Gastrocnemius medialis (tissue), 4 donors: ENCODE data around the gene FBLN2.

Experiments used
- CTCF ChIP-seq, 5 experiments: fragments of 450-650 bp in 3 of 5; fragments of 200-600 bp in 2 of 5; sonication (generic) in 2 of 5; IDR thresholded peaks in 4 of 5; conservative IDR thresholded peaks in 1 of 5; 1 replicate in 4 of 5; 2 replicates in 1 of 5; pipeline ENCODE4 v1.5.1; 2016 to 2019; ENCODE audit warnings: antibody characterized with exemption in 5 of 5, mild to moderate bottlenecking in 3 of 5, moderate library complexity in 3 of 5
- POLR2A ChIP-seq, 2 donors: fragments of 450-650 bp; IDR thresholded peaks; one replicate each; pipeline ENCODE4 v1.6.1; 2017; ENCODE audit warnings: antibody characterized with exemption in 2 of 2, mild to moderate bottlenecking in 2 of 2, moderate library complexity in 2 of 2

DNA sequence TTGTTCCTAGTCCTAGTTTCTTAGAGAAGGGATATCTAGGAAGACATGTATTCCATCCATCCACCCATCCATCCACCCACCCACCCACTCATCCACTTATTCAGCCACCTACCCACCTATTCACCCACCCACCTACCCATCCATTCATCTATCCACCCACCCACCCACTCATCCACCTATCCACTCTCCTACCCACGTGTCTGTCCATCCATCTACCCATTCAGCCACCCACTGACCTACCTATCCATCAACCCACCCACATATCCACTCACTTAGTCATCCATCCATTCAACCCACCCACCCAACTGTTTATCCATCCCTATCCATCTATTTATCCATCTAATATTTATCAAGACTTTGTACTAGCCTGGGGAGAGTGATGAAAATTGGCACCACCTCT is 120.5 kb downstream of the FBLN2 start:
- TF ChIP-seq CTCF (IDR thresholded peaks at IDR 0.05 in 4 of 5, conservative IDR thresholded peaks at IDR 0.05 in 1 of 5) (no peak), POLR2A (IDR thresholded peaks at IDR 0.05) (no peak)
